Endothelial cell (in vitro differentiated cells): ENCODE results near the gene SF3A1. TPM values are rescaled to one million over a fixed set of nuclear protein-coding genes. Genes with fewer than 3 reads are reported as not detected.

Source experiments
- DNase-seq: peaks from one replicate; pipeline ENCODE4 v3.0.0; 2021; ENCODE audit warnings: low spot score
- H3K27ac Mint-ChIP-seq: one replicate; pipeline ENCODE4 v1.8.0; 2021; ENCODE audit warnings: mixed read lengths, inconsistent platforms; ENCODE audit not compliant: unreplicated experiment
- H3K27me3 Mint-ChIP-seq: one replicate; pipeline ENCODE4 v1.8.0; 2021; ENCODE audit warnings: mild to moderate bottlenecking, moderate library complexity, mixed read lengths, inconsistent platforms; ENCODE audit not compliant: unreplicated experiment
- H3K36me3 Mint-ChIP-seq: one replicate; pipeline ENCODE4 v1.8.0; 2021; ENCODE audit warnings: mild to moderate bottlenecking, low read depth, mixed read lengths, inconsistent platforms; ENCODE audit not compliant: unreplicated experiment
- H3K4me1 Mint-ChIP-seq: one replicate; pipeline ENCODE4 v1.8.0; 2021; ENCODE audit warnings: mild to moderate bottlenecking, mixed read lengths, inconsistent platforms; ENCODE audit not compliant: unreplicated experiment
- H3K4me3 Mint-ChIP-seq: one replicate; pipeline ENCODE4 v1.8.0; 2021; ENCODE audit warnings: mild to moderate bottlenecking, mixed read lengths, inconsistent platforms; ENCODE audit not compliant: unreplicated experiment
- H3K9me3 Mint-ChIP-seq: one replicate; pipeline ENCODE4 v1.8.0; 2021; ENCODE audit warnings: mixed read lengths, inconsistent platforms; ENCODE audit not compliant: unreplicated experiment
- total RNA-seq: library from RNA; stranded (reverse); fragmentation: NEBNext Ultra II Directional; extraction: Animal tissue kit (Norgen Biotek cat#: 25700); gene quantifications from one replicate; pipeline ENCODE4 v1.2.1, GENCODE V29; 2021; ENCODE audit not compliant: unreplicated experiment
- TF ChIP-seq, protein P1 (sequence below): fragments of 200-600 bp; sonication (generic); IDR thresholded peaks from one replicate; pipeline ENCODE4 v1.5.0; 2021; ENCODE audit warnings: antibody characterized with exemption; ENCODE audit not compliant: unreplicated experiment

SF3A1 gene
- total RNA-seq, 1 donor from 2014 or later = 139 TPM

DNA sequence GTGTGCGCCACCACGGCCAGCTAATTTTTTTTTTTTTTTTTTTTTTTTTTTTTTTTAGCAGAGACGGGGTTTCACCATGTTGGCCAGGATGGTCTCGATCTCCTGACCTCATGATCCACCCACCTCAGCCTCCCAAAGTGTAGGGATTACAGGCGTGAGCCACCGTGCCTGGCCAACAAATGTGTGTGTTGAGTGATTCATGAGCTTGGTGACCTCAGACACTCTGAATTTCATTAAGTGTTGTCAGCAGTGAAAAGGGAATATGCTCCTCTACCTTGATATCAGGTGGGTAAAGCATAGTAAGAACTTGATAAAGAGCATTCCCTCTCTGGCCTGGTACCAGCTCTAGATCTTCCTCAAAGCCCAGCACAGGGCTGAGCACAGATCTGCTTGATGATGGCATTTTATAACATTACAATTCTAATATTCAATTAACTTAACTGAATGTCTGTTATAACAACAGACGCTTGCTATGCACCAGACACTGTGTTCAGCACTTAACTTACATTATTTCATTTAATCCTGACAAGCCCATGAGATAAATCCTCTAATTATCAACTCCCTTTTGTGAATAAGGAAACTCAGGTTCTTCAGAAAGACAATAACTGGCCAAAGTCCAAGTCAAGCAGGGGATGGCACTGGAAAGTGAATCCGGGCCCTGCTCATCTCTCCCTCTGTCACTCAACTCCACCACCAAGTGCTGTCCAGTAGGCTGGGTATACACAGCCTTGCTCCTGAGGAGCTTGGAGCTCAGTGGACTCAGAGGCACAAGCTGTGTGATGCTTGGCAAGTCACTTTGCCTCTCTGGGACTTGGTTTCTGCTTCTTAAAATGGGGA is 42.9 kb downstream of the SF3A1 start:
- Mint-ChIP-seq H3K4me3 (no peak overlapping the region), H3K27me3 (peaks cover 3% of the 10 kb centered on the region), H3K36me3 (no peaks in the 10 kb centered on the region), H3K27ac (no peak overlapping the region), H3K4me1 (peaks cover 13% of the 10 kb centered on the region), H3K9me3 (no peaks in the 10 kb centered on the region)
- DNase-seq = no peak
- TF ChIP-seq, protein P1, sequence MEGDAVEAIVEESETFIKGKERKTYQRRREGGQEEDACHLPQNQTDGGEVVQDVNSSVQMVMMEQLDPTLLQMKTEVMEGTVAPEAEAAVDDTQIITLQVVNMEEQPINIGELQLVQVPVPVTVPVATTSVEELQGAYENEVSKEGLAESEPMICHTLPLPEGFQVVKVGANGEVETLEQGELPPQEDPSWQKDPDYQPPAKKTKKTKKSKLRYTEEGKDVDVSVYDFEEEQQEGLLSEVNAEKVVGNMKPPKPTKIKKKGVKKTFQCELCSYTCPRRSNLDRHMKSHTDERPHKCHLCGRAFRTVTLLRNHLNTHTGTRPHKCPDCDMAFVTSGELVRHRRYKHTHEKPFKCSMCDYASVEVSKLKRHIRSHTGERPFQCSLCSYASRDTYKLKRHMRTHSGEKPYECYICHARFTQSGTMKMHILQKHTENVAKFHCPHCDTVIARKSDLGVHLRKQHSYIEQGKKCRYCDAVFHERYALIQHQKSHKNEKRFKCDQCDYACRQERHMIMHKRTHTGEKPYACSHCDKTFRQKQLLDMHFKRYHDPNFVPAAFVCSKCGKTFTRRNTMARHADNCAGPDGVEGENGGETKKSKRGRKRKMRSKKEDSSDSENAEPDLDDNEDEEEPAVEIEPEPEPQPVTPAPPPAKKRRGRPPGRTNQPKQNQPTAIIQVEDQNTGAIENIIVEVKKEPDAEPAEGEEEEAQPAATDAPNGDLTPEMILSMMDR = no peak

DNA sequence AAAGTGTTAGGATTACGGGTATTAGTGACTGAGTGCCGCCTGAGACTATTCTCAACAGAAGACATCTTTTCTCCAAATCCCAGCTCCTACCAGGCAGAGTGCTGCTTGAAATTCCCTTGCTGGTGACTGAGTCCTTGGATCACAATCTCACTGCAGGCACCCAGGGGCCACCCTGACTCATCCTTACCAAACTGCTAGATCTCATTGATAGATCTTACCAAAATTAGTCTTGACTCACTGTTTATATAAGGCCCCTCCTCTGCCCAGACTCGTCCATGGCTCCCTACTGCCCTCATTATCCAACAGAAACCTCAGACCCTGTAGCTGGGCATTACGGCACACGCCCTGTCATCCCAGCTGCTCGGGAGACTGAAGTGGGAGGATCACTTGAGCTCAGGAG is 44.6 kb downstream of the SF3A1 start:
- Mint-ChIP-seq H3K9me3 (no peaks in the 10 kb centered on the region), H3K4me3 (no peak overlapping the region), H3K27ac (no peak overlapping the region), H3K4me1 (peaks cover 13% of the 10 kb centered on the region), H3K27me3 (peaks cover 5% of the 10 kb centered on the region), H3K36me3 (peaks cover 5% of the 10 kb centered on the region)
- no peak for DNase-seq
- TF ChIP-seq, protein P1 = no peak

DNA sequence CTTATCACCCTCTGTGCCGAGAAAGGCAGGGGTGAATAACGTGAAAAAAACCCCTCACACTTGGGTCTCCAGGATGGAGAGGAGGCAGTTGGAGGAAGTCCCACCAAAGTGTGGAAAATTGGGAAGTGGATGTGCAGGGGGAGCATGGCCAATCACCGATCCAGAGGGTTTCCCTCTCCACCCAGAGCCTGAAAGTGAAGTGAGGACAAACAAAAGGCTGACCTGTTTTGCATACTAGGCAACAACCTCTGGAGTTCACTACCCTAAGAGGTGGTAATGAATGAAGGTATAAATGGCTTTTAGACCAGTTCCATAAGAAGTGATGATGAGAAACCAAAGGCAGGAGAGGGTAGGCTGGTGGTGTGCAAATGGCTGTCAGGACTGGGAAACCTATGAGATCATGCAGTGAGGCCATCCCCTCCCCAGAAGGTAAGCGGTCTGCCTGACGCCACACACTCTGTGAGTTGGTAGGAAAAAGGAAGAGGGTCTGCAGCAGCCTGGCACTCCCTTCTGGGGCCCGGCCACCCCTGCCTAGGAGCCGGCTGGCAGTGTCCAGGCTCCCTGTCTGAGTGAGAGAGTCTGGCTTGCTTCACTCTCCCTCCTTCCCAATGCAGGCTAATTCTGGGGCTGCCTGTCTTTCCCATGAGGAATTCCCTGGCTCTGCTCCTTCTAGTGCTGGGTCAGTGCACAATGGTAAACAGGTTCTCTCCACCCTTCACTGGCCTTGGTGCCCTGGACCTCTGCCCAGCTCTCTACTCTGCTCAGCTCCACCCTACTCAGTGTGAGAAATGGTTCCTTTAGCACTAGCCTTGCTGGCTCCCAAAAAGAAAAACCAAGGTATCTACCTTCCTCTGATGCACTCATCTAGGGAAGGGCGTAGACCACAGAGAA is 45.6 kb downstream of the SF3A1 start:
- no peaks in the 10 kb centered on the region for H3K9me3 Mint-ChIP-seq
- no peak overlapping the region for H3K27ac Mint-ChIP-seq
- no peak overlapping the region for H3K4me3 Mint-ChIP-seq
- H3K27me3 Mint-ChIP-seq = peaks cover 5% of the 10 kb centered on the region
- peaks cover 5% of the 10 kb centered on the region for H3K36me3 Mint-ChIP-seq
- TF ChIP-seq, protein P1 = no peak
- H3K4me1 Mint-ChIP-seq = peaks cover 19% of the 10 kb centered on the region
- DNase-seq = no peak

DNA sequence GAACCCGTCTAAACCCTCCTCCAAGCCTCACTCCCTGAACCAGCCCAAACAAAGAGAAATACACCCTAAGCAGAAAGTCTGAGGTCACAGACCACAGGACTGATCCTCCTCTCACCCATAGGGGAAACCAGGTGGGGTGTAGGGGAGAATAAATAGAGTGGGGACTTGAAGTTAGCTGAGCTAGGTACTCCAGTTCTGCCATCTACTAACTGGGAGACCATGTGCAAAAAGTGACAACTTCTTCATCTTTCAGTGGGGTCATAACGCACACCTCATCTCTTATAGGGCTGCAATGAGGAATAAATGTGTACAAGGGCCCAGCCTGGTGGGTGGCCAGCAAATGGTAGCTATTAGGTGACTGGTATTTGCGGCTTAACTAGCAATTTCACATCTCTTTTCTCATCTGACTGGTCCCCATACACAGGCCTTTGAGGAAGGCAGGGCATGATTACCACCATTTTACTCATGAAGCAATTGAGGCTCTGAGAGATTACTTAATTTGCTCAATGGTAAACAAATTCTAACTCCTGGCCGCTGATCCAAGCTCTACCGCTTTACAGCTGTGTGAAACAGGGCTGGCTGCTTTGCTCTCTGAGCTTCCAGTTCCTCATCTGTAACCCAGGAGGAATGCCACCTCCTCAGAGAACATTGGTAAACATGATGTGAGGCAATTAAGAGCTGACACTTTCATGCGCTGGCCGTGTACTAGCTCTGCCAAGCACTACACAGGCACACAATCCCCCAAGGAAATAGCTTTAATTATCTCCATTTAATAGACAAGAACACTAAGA is 46.5 kb downstream of the SF3A1 start:
- no peak overlapping the region for H3K4me3 Mint-ChIP-seq
- H3K36me3 Mint-ChIP-seq = peaks cover 5% of the 10 kb centered on the region
- H3K27ac Mint-ChIP-seq = no peak overlapping the region
- TF ChIP-seq, protein P1 = no peak
- no peak for DNase-seq
- H3K27me3 Mint-ChIP-seq = peaks cover 5% of the 10 kb centered on the region
- H3K9me3 Mint-ChIP-seq = no peaks in the 10 kb centered on the region
- peaks cover 29% of the 10 kb centered on the region for H3K4me1 Mint-ChIP-seq
